Measurements from ENCODE around the gene TEAD2. TPM values are rescaled to one million over a fixed set of nuclear protein-coding genes. Genes with fewer than 3 reads are reported as not detected.

TEAD2 gene
- total and polyA plus RNA-seq, 9 of the 15 experiments (the other 6 are each of a cell fraction or from before 2014, with no cell fraction given): 1.6 to 27.0 (median 13.9) TPM

- TF ChIP-seq SIN3A (IDR thresholded peaks at IDR 0.05; ENCODE audit: borderline replicate concordance in 2 of 2, control insufficient read depth in 1 of 2, low read depth in 2 of 2, low read length in 2 of 2) (no peak), GMEB1 (CRISPR knock-in tag; IDR thresholded peaks at IDR 0.05) (no peak), RAD51 (IDR thresholded peaks at IDR 0.05; ENCODE audit: borderline replicate concordance, low read depth) (peak; percentile 86), ZNF224 (CRISPR knock-in tag; IDR thresholded peaks at IDR 0.05) (no peak), ZNF780A (CRISPR knock-in tag; IDR thresholded peaks at IDR 0.05) (no peak), ZBTB33 (CRISPR knock-in tag; IDR thresholded peaks at IDR 0.05) (no peak), SMARCE1 (IDR thresholded peaks at IDR 0.05) (no peak), EP400 (IDR thresholded peaks at IDR 0.05) (no peak), ZNF239 (CRISPR knock-in tag; IDR thresholded peaks at IDR 0.05) (no peak)
Observed at GRCh38 chr19:49347835-49348234, 14.4 kb downstream of the TEAD2 start (continued).

Data from K562 (cell line).